CD14-positive monocyte (primary cell): ENCODE results near the gene CDC123. TPM values are rescaled to one million over a fixed set of nuclear protein-coding genes. Genes with fewer than 3 reads are reported as not detected.

Experiments
- DNase-seq, 3 donors: peaks; one replicate each; pipeline ENCODE4 v3.0.0-alpha.2; 2011 to 2022
- H2AFZ ChIP-seq: 2 replicates; pipeline ENCODE4 v1.6.0; 2012; ENCODE audit warnings: mild to moderate bottlenecking, low read depth, low read length, inconsistent platforms; ENCODE audit not compliant: insufficient read depth, poor library complexity, severe bottlenecking
- H3K27ac ChIP-seq, 2 donors: 1 replicate in 1 of 2; 2 replicates in 1 of 2; pipeline ENCODE4 v1.5.1; 2012 to 2013; ENCODE audit warnings: low read length in 2 of 2, control low read depth in 1 of 2, inconsistent platforms in 1 of 2, low read depth in 1 of 2, mild to moderate bottlenecking in 1 of 2
- H3K27me3 ChIP-seq, 2 donors: one replicate each; pipeline versions ENCODE4 v1.6.0 to v1.6.1; 2011 to 2013; ENCODE audit warnings: low read length in 2 of 2; ENCODE audit not compliant: control insufficient read depth in 2 of 2, insufficient read depth in 2 of 2
- H3K36me3 ChIP-seq, 2 donors: replicated peaks in 1 of 2; 1 replicate in 1 of 2; 2 replicates in 1 of 2; pipeline versions ENCODE4 v1.5.1 to v1.6.1; 2012 to 2013; ENCODE audit warnings: low read length in 2 of 2, control low read depth in 1 of 2, inconsistent platforms in 1 of 2, mild to moderate bottlenecking in 1 of 2; ENCODE audit not compliant: insufficient read depth in 2 of 2, control insufficient read depth in 1 of 2
- H3K4me1 ChIP-seq, 2 donors: 1 replicate in 1 of 2; 2 replicates in 1 of 2; pipeline versions ENCODE4 v1.5.1 to v1.6.1; 2012 to 2013; ENCODE audit warnings: low read length in 2 of 2, control low read depth in 1 of 2, inconsistent platforms in 1 of 2, mild to moderate bottlenecking in 1 of 2, moderate library complexity in 1 of 2; ENCODE audit not compliant: insufficient read depth in 2 of 2, control insufficient read depth in 1 of 2
- H3K4me2 ChIP-seq: replicated peaks from 2 replicates; pipeline ENCODE3; 2012; ENCODE audit warnings: low read length, moderate library complexity, mild to moderate bottlenecking; ENCODE audit not compliant: poor library complexity, severe bottlenecking; ENCODE audit errors: extremely low read depth
- H3K4me3 ChIP-seq, 3 experiments: fragments of 200-600 bp in 1 of 3; sonication (generic) in 1 of 3; replicated peaks in 1 of 3; 1 replicate in 2 of 3; 2 replicates in 1 of 3; pipeline ENCODE4 v1.5.1; 2011 to 2013; ENCODE audit warnings: low read length in 3 of 3, mild to moderate bottlenecking in 3 of 3, control low read depth in 2 of 3, low read depth in 2 of 3, inconsistent platforms in 1 of 3, moderate library complexity in 1 of 3
- H3K79me2 ChIP-seq: 2 replicates; pipeline ENCODE4 v1.6.0; 2012; ENCODE audit warnings: mild to moderate bottlenecking, control low read depth, inconsistent platforms, low read length, moderate library complexity; ENCODE audit not compliant: insufficient read depth
- H3K9ac ChIP-seq: 2 replicates; pipeline ENCODE4 v1.6.0; 2017; ENCODE audit warnings: low read length, mild to moderate bottlenecking; ENCODE audit not compliant: insufficient read depth, poor library complexity, severe bottlenecking
- H3K9me3 ChIP-seq, 2 donors: replicated peaks in 1 of 2; 1 replicate in 1 of 2; 2 replicates in 1 of 2; pipeline versions ENCODE4 v1.5.1 to v1.6.1; 2012 to 2013; ENCODE audit warnings: low read length in 2 of 2, control low read depth in 1 of 2; ENCODE audit not compliant: control insufficient read depth in 1 of 2, insufficient read depth in 1 of 2
- H4K20me1 ChIP-seq: 2 replicates; pipeline ENCODE4 v1.6.0; 2012; ENCODE audit warnings: mild to moderate bottlenecking, low read length, control low read depth, moderate library complexity; ENCODE audit not compliant: insufficient read depth
- H3K27ac Mint-ChIP-seq, 7 donors: one replicate each; pipeline ENCODE4 v1.8.0; 2020; ENCODE audit warnings: mild to moderate bottlenecking in 7 of 7, mixed read lengths in 7 of 7, moderate library complexity in 6 of 7, inconsistent platforms in 2 of 7
- H3K27me3 Mint-ChIP-seq, 3 donors: one replicate each; pipeline ENCODE4 v1.8.0; 2021 to 2022; ENCODE audit warnings: low read depth in 3 of 3, mild to moderate bottlenecking in 3 of 3, mixed read lengths in 3 of 3, moderate library complexity in 3 of 3, inconsistent platforms in 1 of 3
- H3K36me3 Mint-ChIP-seq, 2 donors: one replicate each; pipeline ENCODE4 v1.8.0; 2020; ENCODE audit warnings: mixed read lengths in 2 of 2, inconsistent platforms in 1 of 2, mild to moderate bottlenecking in 1 of 2
- H3K4me1 Mint-ChIP-seq: one replicate; pipeline ENCODE4 v1.8.0; 2020; ENCODE audit warnings: mild to moderate bottlenecking, mixed read lengths
- H3K4me3 Mint-ChIP-seq, 2 donors: one replicate each; pipeline ENCODE4 v1.8.0; 2020; ENCODE audit warnings: mild to moderate bottlenecking in 2 of 2, mixed read lengths in 2 of 2, moderate library complexity in 1 of 2
- H3K9me3 Mint-ChIP-seq, 7 donors: one replicate each; pipeline ENCODE4 v1.8.0; 2020 to 2022; ENCODE audit warnings: mixed read lengths in 7 of 7, mild to moderate bottlenecking in 6 of 7, moderate library complexity in 6 of 7, inconsistent platforms in 2 of 7
- WGBS: methylation state at CpG from one replicate; pipeline ENCODE4 v1.1.5; 2013; ENCODE audit warnings: missing lambda C conversion rate; ENCODE audit not compliant: insufficient coverage; 5-methylcytosine and 5-hydroxymethylcytosine counted together
- intact Hi-C, 2 donors: fragments of 100-400 bp; cut with micrococcal nuclease; formaldehyde crosslinking; loops; one replicate each; pipeline versions ENCODE4 v1.15.0 to v1.15.1; 2023
- polyA plus RNA-seq, 3 donors: library from polyadenylated mRNA; depleted of rRNA in 1 of 3; unstranded in 2 of 3; stranded (reverse) in 1 of 3; fragments of 300-500 nt in 2 of 3; fragments of >200 nt in 1 of 3; fragmentation: Illumina TruSeq in 2 of 3; gene quantifications; 1 replicate in 2 of 3; 2 replicates in 1 of 3; pipeline ENCODE4 v1.2.3, GENCODE V29; 2012 to 2021
- TF ChIP-seq, protein P1 (sequence below): fragments of 200-600 bp; IDR thresholded peaks from one replicate; pipeline ENCODE4 v1.8.0; 2022; ENCODE audit warnings: antibody characterized with exemption, mild to moderate bottlenecking

Gene CDC123
- polyA plus RNA-seq, 3 donors: 38.2 to 78.7 (median 76.0) TPM

GRCh38 chr10:12237265-12238220 lies 41.6 kb downstream of the CDC123 start:
- Mint-ChIP-seq H3K27me3 (no peaks in the 10 kb centered on the region), H3K4me1 (peaks cover 25% of the 10 kb centered on the region), H3K27ac (no peak overlapping the region), H3K9me3 (no peaks in the 10 kb centered on the region), H3K36me3 (peaks cover 57 to 81% of the 10 kb centered on the region in 2 donors), H3K4me3 (no peak overlapping the region)
- no peak for DNase-seq
- Histone ChIP-seq H3K79me2 (peaks cover 5% of the 10 kb centered on the region), H3K27ac (no peak overlapping the region), H3K36me3 (peaks cover 59 to 79% of the 10 kb centered on the region in 2 donors), H3K9ac (no peak overlapping the region), H3K4me1 (peaks cover 13 to 20% of the 10 kb centered on the region in 2 donors), H4K20me1 (peaks cover 8% of the 10 kb centered on the region), H3K4me2 (no peak overlapping the region), H3K4me3 (no peak overlapping the region), H3K9me3 (no peaks in the 10 kb centered on the region), H2AFZ (no peak overlapping the region), H3K27me3 (no peaks in the 10 kb centered on the region)
- TF ChIP-seq, protein P1, sequence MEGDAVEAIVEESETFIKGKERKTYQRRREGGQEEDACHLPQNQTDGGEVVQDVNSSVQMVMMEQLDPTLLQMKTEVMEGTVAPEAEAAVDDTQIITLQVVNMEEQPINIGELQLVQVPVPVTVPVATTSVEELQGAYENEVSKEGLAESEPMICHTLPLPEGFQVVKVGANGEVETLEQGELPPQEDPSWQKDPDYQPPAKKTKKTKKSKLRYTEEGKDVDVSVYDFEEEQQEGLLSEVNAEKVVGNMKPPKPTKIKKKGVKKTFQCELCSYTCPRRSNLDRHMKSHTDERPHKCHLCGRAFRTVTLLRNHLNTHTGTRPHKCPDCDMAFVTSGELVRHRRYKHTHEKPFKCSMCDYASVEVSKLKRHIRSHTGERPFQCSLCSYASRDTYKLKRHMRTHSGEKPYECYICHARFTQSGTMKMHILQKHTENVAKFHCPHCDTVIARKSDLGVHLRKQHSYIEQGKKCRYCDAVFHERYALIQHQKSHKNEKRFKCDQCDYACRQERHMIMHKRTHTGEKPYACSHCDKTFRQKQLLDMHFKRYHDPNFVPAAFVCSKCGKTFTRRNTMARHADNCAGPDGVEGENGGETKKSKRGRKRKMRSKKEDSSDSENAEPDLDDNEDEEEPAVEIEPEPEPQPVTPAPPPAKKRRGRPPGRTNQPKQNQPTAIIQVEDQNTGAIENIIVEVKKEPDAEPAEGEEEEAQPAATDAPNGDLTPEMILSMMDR: no peak
- WGBS: 98% methylated on average over 8 of the region's 13 CpGs
- intact Hi-C loops: no loop called here

GRCh38 chr10:12238821-12239220 lies 42.8 kb downstream of the CDC123 start:
- TF ChIP-seq, protein P1: no peak
- Mint-ChIP-seq H3K4me1 (peaks cover 37% of the 10 kb centered on the region), H3K4me3 (no peak overlapping the region), H3K9me3 (no peaks in the 10 kb centered on the region), H3K36me3 (peaks cover 50 to 76% of the 10 kb centered on the region in 2 donors), H3K27me3 (no peaks in the 10 kb centered on the region), H3K27ac (no peak overlapping the region)
- Histone ChIP-seq H2AFZ (no peak overlapping the region), H3K79me2 (peaks cover 5% of the 10 kb centered on the region), H3K27me3 (no peaks in the 10 kb centered on the region), H3K9me3 (no peaks in the 10 kb centered on the region), H4K20me1 (peaks cover 8% of the 10 kb centered on the region), H3K4me2 (no peak overlapping the region), H3K36me3 (peaks cover 48 to 72% of the 10 kb centered on the region in 2 donors), H3K9ac (no peak overlapping the region), H3K4me1 (peaks cover 24 to 33% of the 10 kb centered on the region in 2 donors), H3K4me3 (no peak overlapping the region), H3K27ac (no peak overlapping the region)
- intact Hi-C loops: no loop called here
- WGBS: 72% methylated on average over 7 of the region's 8 CpGs
- no peak for DNase-seq
